NT2/D1 (cell line): ENCODE measurements around the gene TAOK1.

Experiments
- YY1 ChIP-seq: IDR thresholded peaks from 2 replicates; pipeline ENCODE4 v1.6.1; 2011; ENCODE audit not compliant: insufficient read length, insufficient read depth
- ZNF274 ChIP-seq: IDR thresholded peaks from 2 replicates; pipeline ENCODE4 v1.6.1; 2011; ENCODE audit warnings: mild to moderate bottlenecking, low read depth, low read length

- TF ChIP-seq ZNF274 (no peak), YY1 (no peak)
Measured at GRCh38 chr17:29510953-29511352, 120.8 kb downstream of the TAOK1 start.
